Activated CD4-positive, CD25-positive, alpha-beta regulatory T cell treated with anti-CD3 and anti-CD28 coated beads, Interleukin-2, amount 50 U/mL, for 72 hours (primary cell): ENCODE data around the gene CIPC.
A peak's percentile ranks its signal among the peaks of the same experiment; 100 is the strongest.

Source experiments
- DNase-seq: peaks from one replicate; pipeline ENCODE4 v3.0.0; 2021

Gene CIPC

GRCh38 chr14:77104393-77104792 is 6.3 kb downstream of the CIPC start:
- no peak for DNase-seq

GRCh38 chr14:77105145-77105939 is 7.3 kb downstream of the CIPC start:
- no peak for DNase-seq

- DNase-seq: no peak
These were observed 8.6 kb downstream of the CIPC start for GRCh38 chr14:77106666-77107065.

GRCh38 chr14:77107228-77107627 is 9.2 kb downstream of the CIPC start:
- DNase-seq: no peak

GRCh38 chr14:77108753-77109152 is 10.7 kb downstream of the CIPC start:
- DNase-seq: no peak

- DNase-seq: no peak
These were observed 11.6 kb downstream of the CIPC start for GRCh38 chr14:77109656-77110055.

GRCh38 chr14:77110286-77110685 is 12.2 kb downstream of the CIPC start:
- DNase-seq: no peak

GRCh38 chr14:77111021-77111420 is 13.0 kb downstream of the CIPC start:
- no peak for DNase-seq

GRCh38 chr14:77113644-77114043 is 15.6 kb downstream of the CIPC start:
- DNase-seq: no peak

GRCh38 chr14:77114609-77115008 is 16.6 kb downstream of the CIPC start:
- no peak for DNase-seq

GRCh38 chr14:77116172-77116817 is 18.2 kb downstream of the CIPC start:
- DNase-seq: no peak

- no peak for DNase-seq
These were observed 21.8 kb downstream of the CIPC start for GRCh38 chr14:77119851-77120250.

- DNase-seq: peak; percentile 52
These were observed 23.0 kb downstream of the CIPC start for GRCh38 chr14:77120771-77121743.

- DNase-seq: no peak
These were observed 24.6 kb downstream of the CIPC start for GRCh38 chr14:77122526-77123125.

- no peak for DNase-seq
These were observed 25.6 kb downstream of the CIPC start for GRCh38 chr14:77123381-77124325.

GRCh38 chr14:77124345-77125280 is 26.6 kb downstream of the CIPC start:
- DNase-seq: peak; percentile 78

GRCh38 chr14:77125281-77125801 is 27.3 kb downstream of the CIPC start:
- DNase-seq: no peak

- DNase-seq: no peak
These were observed 27.8 kb downstream of the CIPC start for GRCh38 chr14:77125823-77126325.

GRCh38 chr14:77126461-77126990 is 28.5 kb downstream of the CIPC start:
- DNase-seq: no peak

GRCh38 chr14:77128414-77128891 is 30.4 kb downstream of the CIPC start:
- DNase-seq: no peak
